IMR-90 (cell line): ENCODE results near the gene TIGD2. TPM values are rescaled to one million over a fixed set of nuclear protein-coding genes. Genes with fewer than 3 reads are reported as not detected.

Experiments used
- ATAC-seq: fragments of 200-7000 bp; cut with Tn5 transposase; 2 replicates; pipeline ENCODE4 v1.9.1; 2020; ENCODE audit warnings: low read depth, mild to moderate bottlenecking, moderate library complexity
- BruUV-seq: library from RNA; stranded (reverse); fragments of 400-500 nt; replicated peaks from 2 replicates; lab custom pipeline; 2021; lab: Mats Ljungman, UMichigan
- CTCF ChIA-PET: fragments of 300-600 bp; formaldehyde crosslinking; extraction: SDS; loops from one replicate; lab custom pipeline; 2021; ENCODE audit warnings: antibody characterized with exemption; lab: Yijun Ruan, JAX
- POLR2A ChIA-PET: fragments of 300-600 bp; sonication (Branson Sonifier 250); formaldehyde crosslinking; loops from one replicate; lab custom pipeline; 2022; ENCODE audit warnings: antibody characterized with exemption; ENCODE audit not compliant: unreplicated experiment; lab: Charles Lee
- DNase-seq: peaks from one replicate; pipeline ENCODE4 v3.0.0; 2013
- H2AFZ ChIP-seq: replicated peaks from 2 replicates; pipeline ENCODE3; 2013; ENCODE audit warnings: low read length, mild to moderate bottlenecking; ENCODE audit not compliant: poor library complexity
- H2AK5ac ChIP-seq: 2 replicates; pipeline ENCODE4 v1.6.1; 2013; ENCODE audit warnings: low read depth, low read length, inconsistent platforms
- H2AK9ac ChIP-seq: replicated peaks from 2 replicates; pipeline ENCODE3; 2013; ENCODE audit warnings: mild to moderate bottlenecking, low read depth, low read length, moderate library complexity; ENCODE audit not compliant: poor library complexity
- H2BK120ac ChIP-seq: 2 replicates; pipeline ENCODE4 v1.6.1; 2013; ENCODE audit warnings: low read depth, low read length, inconsistent platforms
- H2BK15ac ChIP-seq: 3 replicates; pipeline ENCODE4 v1.6.1; 2013; ENCODE audit warnings: low read depth, low read length, inconsistent platforms
- H2BK20ac ChIP-seq: 2 replicates; pipeline ENCODE4 v1.6.1; 2013; ENCODE audit warnings: low read depth, mild to moderate bottlenecking, inconsistent platforms, low read length, moderate library complexity
- H2BK5ac ChIP-seq: 2 replicates; pipeline ENCODE4 v1.6.1; 2013; ENCODE audit warnings: mild to moderate bottlenecking, low read depth, low read length, inconsistent platforms; ENCODE audit not compliant: poor library complexity, severe bottlenecking
- H3K14ac ChIP-seq: replicated peaks from 2 replicates; pipeline ENCODE4 v1.6.1; 2013; ENCODE audit warnings: low read depth, low read length, inconsistent platforms
- H3K18ac ChIP-seq: 2 replicates; pipeline ENCODE4 v1.6.1; 2013; ENCODE audit warnings: low read depth, low read length, control low read depth
- H3K23ac ChIP-seq: 2 replicates; pipeline ENCODE4 v1.6.1; 2013; ENCODE audit warnings: low read depth, low read length, inconsistent platforms
- H3K27ac ChIP-seq: 2 replicates; pipeline ENCODE4 v1.5.1; 2013; ENCODE audit warnings: mild to moderate bottlenecking, control low read depth, low read length; ENCODE audit not compliant: insufficient read depth
- H3K27me3 ChIP-seq: 2 replicates; pipeline ENCODE4 v1.6.1; 2013; ENCODE audit warnings: low read length; ENCODE audit not compliant: control insufficient read depth, insufficient read depth
- H3K36me3 ChIP-seq: 2 replicates; pipeline ENCODE4 v1.6.1; 2013; ENCODE audit warnings: low read length, mixed read lengths; ENCODE audit not compliant: control insufficient read depth, insufficient read depth
- H3K4ac ChIP-seq: 2 replicates; pipeline ENCODE4 v1.6.1; 2013; ENCODE audit warnings: low read depth, low read length, inconsistent platforms
- H3K4me1 ChIP-seq: 2 replicates; pipeline ENCODE4 v1.6.1; 2013; ENCODE audit warnings: low read length, mixed read lengths; ENCODE audit not compliant: control insufficient read depth, insufficient read depth
- H3K4me2 ChIP-seq: 2 replicates; pipeline ENCODE4 v1.6.1; 2013; ENCODE audit warnings: low read depth, mild to moderate bottlenecking, control low read depth, low read length, moderate library complexity
- H3K4me3 ChIP-seq: 2 replicates; pipeline ENCODE4 v1.5.1; 2013; ENCODE audit warnings: low read depth, mild to moderate bottlenecking, control low read depth, low read length, moderate library complexity; ENCODE audit not compliant: insufficient read depth
- H3K56ac ChIP-seq: 2 replicates; pipeline ENCODE4 v1.6.1; 2013; ENCODE audit warnings: low read length, inconsistent platforms; ENCODE audit not compliant: insufficient read depth; ENCODE audit errors: extremely low read depth
- H3K79me1 ChIP-seq, 2 experiments: 2 replicates each; pipeline ENCODE4 v1.6.1; 2013; ENCODE audit warnings: low read length in 2 of 2, inconsistent platforms in 1 of 2, low read depth in 1 of 2
- H3K9ac ChIP-seq: 2 replicates; pipeline ENCODE4 v1.6.1; 2013; ENCODE audit warnings: low read depth, low read length, control low read depth
- H3K9me1 ChIP-seq: 2 replicates; pipeline ENCODE4 v1.6.1; 2013; ENCODE audit warnings: low read length, inconsistent platforms; ENCODE audit not compliant: insufficient read depth
- H3K9me3 ChIP-seq: 2 replicates; pipeline ENCODE4 v1.6.1; 2013; ENCODE audit warnings: low read length; ENCODE audit not compliant: control insufficient read depth, insufficient read depth
- H4K20me1 ChIP-seq: 2 replicates; pipeline ENCODE4 v1.6.1; 2013; ENCODE audit warnings: low read length, inconsistent platforms; ENCODE audit not compliant: insufficient read depth
- H4K5ac ChIP-seq: 2 replicates; pipeline ENCODE4 v1.6.1; 2013; ENCODE audit warnings: mild to moderate bottlenecking, low read depth, low read length, control low read depth
- H4K8ac ChIP-seq, 2 experiments: 2 replicates each; pipeline ENCODE4 v1.6.1; 2013; ENCODE audit warnings: low read depth in 2 of 2, low read length in 2 of 2, control low read depth in 1 of 2, inconsistent platforms in 1 of 2
- H4K91ac ChIP-seq: 2 replicates; pipeline ENCODE4 v1.6.1; 2013; ENCODE audit warnings: low read depth, low read length, inconsistent platforms; ENCODE audit not compliant: insufficient read depth
- BHLHE40 ChIP-seq: fragments of 150-350 bp; IDR thresholded peaks from 2 replicates; pipeline ENCODE4 v1.6.1; 2016; ENCODE audit warnings: mild to moderate bottlenecking, low read depth, low read length
- CEBPB ChIP-seq: IDR thresholded peaks from 2 replicates; pipeline ENCODE4 v1.6.1; 2012; ENCODE audit warnings: low read depth, low read length, improper control_type of control experiment
- CHD1 ChIP-seq: IDR thresholded peaks from 2 replicates; pipeline ENCODE4 v1.6.1; 2012; ENCODE audit warnings: low read depth, low read length, improper control_type of control experiment
- FOS ChIP-seq: fragments of 150-350 bp; IDR thresholded peaks from 2 replicates; pipeline ENCODE4 v1.6.1; 2016; ENCODE audit warnings: low read depth, low read length
- MAFK ChIP-seq: IDR thresholded peaks from 2 replicates; pipeline ENCODE4 v1.6.1; 2012; ENCODE audit warnings: low read depth, low read length, improper control_type of control experiment
- MAZ ChIP-seq: IDR thresholded peaks from 2 replicates; pipeline ENCODE4 v1.6.1; 2012; ENCODE audit warnings: low read depth, mild to moderate bottlenecking, low read length, improper control_type of control experiment, moderate library complexity, borderline replicate concordance
- MXI1 ChIP-seq: IDR thresholded peaks from 2 replicates; pipeline ENCODE4 v1.6.1; 2012; ENCODE audit warnings: low read depth, mild to moderate bottlenecking, low read length, moderate library complexity, borderline replicate concordance
- NFE2L2 ChIP-seq: fragments of 150-350 bp; IDR thresholded peaks from 2 replicates; pipeline ENCODE4 v1.6.1; 2016; ENCODE audit warnings: low read depth, mild to moderate bottlenecking, low read length
- POLR2A ChIP-seq: IDR thresholded peaks from 2 replicates; pipeline ENCODE4 v1.6.1; 2012; ENCODE audit warnings: mild to moderate bottlenecking, low read depth, low read length
- RAD21 ChIP-seq: IDR thresholded peaks from 2 replicates; pipeline ENCODE4 v1.6.1; 2012; ENCODE audit warnings: low read length, improper control_type of control experiment
- RCOR1 ChIP-seq: IDR thresholded peaks from 2 replicates; pipeline ENCODE4 v1.6.1; 2012; ENCODE audit warnings: mild to moderate bottlenecking, low read length, improper control_type of control experiment; ENCODE audit not compliant: insufficient replicate concordance
- RFX5 ChIP-seq: IDR thresholded peaks from 2 replicates; pipeline ENCODE4 v1.8.0; 2012; ENCODE audit warnings: low read depth, mild to moderate bottlenecking, low read length, moderate library complexity
- SMC3 ChIP-seq: fragments of 150-350 bp; IDR thresholded peaks from 2 replicates; pipeline ENCODE4 v1.6.1; 2016; ENCODE audit warnings: low read depth, mild to moderate bottlenecking, antibody characterized with exemption, low read length, moderate library complexity
- USF2 ChIP-seq: fragments of 150-350 bp; IDR thresholded peaks from 2 replicates; pipeline ENCODE4 v1.6.1; 2017; ENCODE audit warnings: mild to moderate bottlenecking, antibody characterized with exemption, low read length, low read depth
- WGBS, 2 experiments: methylation state at CpG; one replicate each; pipeline versions ENCODE4 v1.1.5 to v1.1.7; 2013; ENCODE audit warnings: missing lambda C conversion rate in 2 of 2; ENCODE audit not compliant: insufficient read length in 1 of 2; ENCODE audit errors: extremely low coverage in 2 of 2; 5-methylcytosine and 5-hydroxymethylcytosine counted together
- dilution Hi-C: fragments of 300-500 bp; cut with HindIII; formaldehyde crosslinking; loops from one replicate; pipeline ENCODE4 v1.14.3; 2018; ENCODE audit warnings: low sequenced_read_pairs; ENCODE audit not compliant: unreplicated experiment
- in situ Hi-C: fragments of 300-500 bp; cut with MboI; formaldehyde crosslinking; loops from 3 replicates; pipeline ENCODE4 v1.14.3; 2019; ENCODE audit warnings: low sequenced_read_pairs, inconsistent platforms, mixed read lengths
- intact Hi-C: fragments of 100-400 bp; cut with micrococcal nuclease; formaldehyde crosslinking; loops from 2 replicates; pipeline ENCODE4 v1.10.0; 2022
- polyA plus RNA-seq, 3 experiments: library from polyadenylated mRNA; depleted of rRNA; stranded (reverse); fragments of >200 nt; gene quantifications; 2 replicates each; pipeline ENCODE4 v1.2.3, GENCODE V29; 2012; ENCODE audit warnings: low replicate concordance in 1 of 3
- total RNA-seq: library from RNA; depleted of rRNA; stranded (reverse); fragments of >200 nt; gene quantifications from 2 replicates; pipeline ENCODE4 v1.2.3, GENCODE V29; 2012
- TF ChIP-seq, protein P1 (sequence below): fragments of 150-350 bp; IDR thresholded peaks from 2 replicates; pipeline ENCODE4 v1.6.1; 2016; ENCODE audit warnings: low read depth, mild to moderate bottlenecking, low read length, moderate library complexity, borderline replicate concordance
- TF ChIP-seq, protein P2 (sequence below): conservative IDR thresholded peaks from 2 replicates; pipeline ENCODE4 v1.5.1; 2012; ENCODE audit warnings: mild to moderate bottlenecking, low read depth, low read length, improper control_type of control experiment

TIGD2 gene
- total and polyA plus RNA-seq, 2 of the 4 experiments (the other 2 are of a cell fraction): 5.6 to 12.4 TPM

- H2AK9ac ChIP-seq: no peak overlapping the region
- H2AK5ac ChIP-seq: no peak overlapping the region
- H3K79me1 ChIP-seq: no peaks in the 10 kb centered on the region
- no peak overlapping the region for H3K4me3 ChIP-seq
- H2AFZ ChIP-seq: no peak overlapping the region
- dilution Hi-C loops (no loop called here), in situ Hi-C loops (no loop called here), intact Hi-C loops (no loop called here)
- H3K27me3 ChIP-seq: peaks cover 11% of the 10 kb centered on the region
- WGBS, 2 experiments: no CpG with 5 or more reads among the region's 2 CpGs
- no peaks in the 10 kb centered on the region for H3K9me3 ChIP-seq
- H3K9me1 ChIP-seq: no peaks in the 10 kb centered on the region
- H3K36me3 ChIP-seq: no peaks in the 10 kb centered on the region
- no peak overlapping the region for H3K14ac ChIP-seq
- no peaks in the 10 kb centered on the region for H4K20me1 ChIP-seq
- H3K27ac ChIP-seq: no peak overlapping the region
- no peak overlapping the region for H4K8ac ChIP-seq
- H2BK120ac ChIP-seq: no peak overlapping the region
- BruUV-seq: no TSS peak
- ChIA-PET CTCF (no interaction called here), POLR2A (no interaction called here)
- no peak overlapping the region for H2BK20ac ChIP-seq
- no peak overlapping the region for H3K56ac ChIP-seq
- H3K4me2 ChIP-seq: 0 out of 2 replicates have a peak overlapping the region, but pooled peaks have one; percentile 31
- H2BK5ac ChIP-seq: no peak overlapping the region
- H4K5ac ChIP-seq: no peak overlapping the region
- H3K9ac ChIP-seq: no peak overlapping the region
- no peak overlapping the region for H4K91ac ChIP-seq
- no peak for ATAC-seq
- H3K23ac ChIP-seq: no peak overlapping the region
- H3K4me1 ChIP-seq: no peaks in the 10 kb centered on the region
- H3K4ac ChIP-seq: no peak overlapping the region
- no peak overlapping the region for H2BK15ac ChIP-seq
- H3K18ac ChIP-seq: no peak overlapping the region
- TF ChIP-seq, protein P1, sequence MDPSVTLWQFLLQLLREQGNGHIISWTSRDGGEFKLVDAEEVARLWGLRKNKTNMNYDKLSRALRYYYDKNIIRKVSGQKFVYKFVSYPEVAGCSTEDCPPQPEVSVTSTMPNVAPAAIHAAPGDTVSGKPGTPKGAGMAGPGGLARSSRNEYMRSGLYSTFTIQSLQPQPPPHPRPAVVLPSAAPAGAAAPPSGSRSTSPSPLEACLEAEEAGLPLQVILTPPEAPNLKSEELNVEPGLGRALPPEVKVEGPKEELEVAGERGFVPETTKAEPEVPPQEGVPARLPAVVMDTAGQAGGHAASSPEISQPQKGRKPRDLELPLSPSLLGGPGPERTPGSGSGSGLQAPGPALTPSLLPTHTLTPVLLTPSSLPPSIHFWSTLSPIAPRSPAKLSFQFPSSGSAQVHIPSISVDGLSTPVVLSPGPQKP: no peak
- no peak for TF ChIP-seq MXI1
- TF ChIP-seq NFE2L2: no peak
- TF ChIP-seq POLR2A: no peak
- no peak for TF ChIP-seq RCOR1
- TF ChIP-seq MAFK: no peak
- TF ChIP-seq CEBPB: no peak
- no peak for TF ChIP-seq BHLHE40
- TF ChIP-seq SMC3: no peak
- TF ChIP-seq FOS: no peak
- no peak for TF ChIP-seq USF2
- no peak for TF ChIP-seq CHD1
- TF ChIP-seq RFX5: no peak
- TF ChIP-seq MAZ: no peak
- no peak for TF ChIP-seq RAD21
- TF ChIP-seq, protein P2, sequence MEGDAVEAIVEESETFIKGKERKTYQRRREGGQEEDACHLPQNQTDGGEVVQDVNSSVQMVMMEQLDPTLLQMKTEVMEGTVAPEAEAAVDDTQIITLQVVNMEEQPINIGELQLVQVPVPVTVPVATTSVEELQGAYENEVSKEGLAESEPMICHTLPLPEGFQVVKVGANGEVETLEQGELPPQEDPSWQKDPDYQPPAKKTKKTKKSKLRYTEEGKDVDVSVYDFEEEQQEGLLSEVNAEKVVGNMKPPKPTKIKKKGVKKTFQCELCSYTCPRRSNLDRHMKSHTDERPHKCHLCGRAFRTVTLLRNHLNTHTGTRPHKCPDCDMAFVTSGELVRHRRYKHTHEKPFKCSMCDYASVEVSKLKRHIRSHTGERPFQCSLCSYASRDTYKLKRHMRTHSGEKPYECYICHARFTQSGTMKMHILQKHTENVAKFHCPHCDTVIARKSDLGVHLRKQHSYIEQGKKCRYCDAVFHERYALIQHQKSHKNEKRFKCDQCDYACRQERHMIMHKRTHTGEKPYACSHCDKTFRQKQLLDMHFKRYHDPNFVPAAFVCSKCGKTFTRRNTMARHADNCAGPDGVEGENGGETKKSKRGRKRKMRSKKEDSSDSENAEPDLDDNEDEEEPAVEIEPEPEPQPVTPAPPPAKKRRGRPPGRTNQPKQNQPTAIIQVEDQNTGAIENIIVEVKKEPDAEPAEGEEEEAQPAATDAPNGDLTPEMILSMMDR: no peak
- no peak for DNase-seq
Measured at GRCh38 chr4:89069481-89069880, 41.9 kb upstream of the TIGD2 start.
